KBM-7 (cell line): ENCODE data around the gene FIGN.

Experiments
- DNase-seq: peaks from one replicate; pipeline ENCODE4 v3.0.0-alpha.2; 2015
- in situ Hi-C: fragments of 300-500 bp; cut with MboI; formaldehyde crosslinking; loops from 2 replicates; pipeline ENCODE4 v1.14.3; 2020; ENCODE audit warnings: low sequenced_read_pairs, low pct_unique_long_range_greater_than_20kb, mixed read lengths

The FIGN gene

DNA sequence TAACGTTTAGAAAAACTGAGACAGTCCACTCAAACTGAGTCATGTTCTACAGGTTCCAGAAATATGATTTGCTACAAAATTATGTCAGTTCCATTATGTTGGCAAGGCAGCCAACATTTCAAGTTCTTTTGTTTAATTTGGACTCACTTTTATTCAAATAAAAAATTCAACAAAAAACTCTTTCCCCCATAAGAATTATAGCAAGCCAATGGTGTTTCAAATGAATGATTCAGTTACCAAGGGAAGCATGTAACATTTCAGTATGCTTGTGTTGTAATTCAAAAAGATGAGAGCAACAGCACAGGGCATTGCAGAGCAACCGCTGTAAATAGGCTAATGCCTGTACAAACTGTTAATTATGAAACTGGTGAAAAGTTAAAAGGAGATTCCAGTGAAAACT is 140.8 kb downstream of the FIGN start:
- no peak for DNase-seq
- in situ Hi-C loops: no loop called here

- in situ Hi-C loops: no loop called here
- no peak for DNase-seq
Measured at GRCh38 chr2:163594497-163594896, 141.3 kb downstream of the FIGN start.

- no peak for DNase-seq
- in situ Hi-C loops: no loop called here
Measured at GRCh38 chr2:163593982-163594381, 141.8 kb downstream of the FIGN start.

- in situ Hi-C loops: no loop called here
- DNase-seq: no peak
Measured at GRCh38 chr2:163592954-163593622, 142.7 kb downstream of the FIGN start.

- no peak for DNase-seq
- in situ Hi-C loops: no loop called here
Measured at GRCh38 chr2:163591461-163591860, 144.3 kb downstream of the FIGN start.

- in situ Hi-C loops: no loop called here
- no peak for DNase-seq
Measured at GRCh38 chr2:163580757-163581156, 155.1 kb downstream of the FIGN start.

DNA sequence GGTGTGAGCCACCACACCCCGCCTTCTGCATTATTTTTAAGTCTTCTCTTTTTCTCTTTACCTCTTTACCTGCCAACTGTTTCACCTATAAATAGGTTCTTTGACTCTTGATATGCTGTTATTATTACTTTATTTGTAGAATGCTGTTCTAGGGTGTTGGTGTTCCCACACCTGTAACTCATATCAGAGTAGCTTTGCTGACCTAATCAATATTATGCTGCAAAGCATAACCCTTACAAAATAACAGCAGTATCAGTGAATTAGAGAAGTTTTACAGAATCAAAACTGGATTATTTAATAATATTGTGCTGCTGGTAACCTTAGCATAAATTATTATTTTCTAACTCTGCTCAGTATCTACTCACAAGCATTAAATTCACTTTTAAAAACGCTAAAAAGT is 161.5 kb downstream of the FIGN start:
- in situ Hi-C loops: no loop called here
- no peak for DNase-seq

DNA sequence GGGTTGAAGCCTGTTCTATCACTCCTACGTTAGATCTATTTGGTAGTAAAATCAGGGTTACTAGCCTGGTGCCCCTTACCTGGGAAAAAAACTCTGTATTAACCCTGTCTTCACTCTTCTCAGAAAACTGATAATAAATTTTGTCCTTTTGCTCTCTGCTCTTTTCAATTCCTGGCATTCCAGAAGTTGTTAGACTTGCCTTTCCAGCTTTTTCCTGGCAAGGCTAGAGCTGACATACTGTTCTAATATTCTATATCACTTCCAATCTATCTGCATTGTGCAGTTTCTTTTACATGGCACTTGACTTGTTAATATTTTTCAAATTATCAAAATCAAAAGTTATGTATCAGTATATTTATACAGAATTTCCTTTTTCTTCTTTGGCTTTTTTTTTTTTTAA is 162.2 kb downstream of the FIGN start:
- DNase-seq: no peak
- in situ Hi-C loops: no loop called here

GRCh38 chr2:163572850-163573249 is 163.0 kb downstream of the FIGN start:
- DNase-seq: no peak
- in situ Hi-C loops: no loop called here

DNA sequence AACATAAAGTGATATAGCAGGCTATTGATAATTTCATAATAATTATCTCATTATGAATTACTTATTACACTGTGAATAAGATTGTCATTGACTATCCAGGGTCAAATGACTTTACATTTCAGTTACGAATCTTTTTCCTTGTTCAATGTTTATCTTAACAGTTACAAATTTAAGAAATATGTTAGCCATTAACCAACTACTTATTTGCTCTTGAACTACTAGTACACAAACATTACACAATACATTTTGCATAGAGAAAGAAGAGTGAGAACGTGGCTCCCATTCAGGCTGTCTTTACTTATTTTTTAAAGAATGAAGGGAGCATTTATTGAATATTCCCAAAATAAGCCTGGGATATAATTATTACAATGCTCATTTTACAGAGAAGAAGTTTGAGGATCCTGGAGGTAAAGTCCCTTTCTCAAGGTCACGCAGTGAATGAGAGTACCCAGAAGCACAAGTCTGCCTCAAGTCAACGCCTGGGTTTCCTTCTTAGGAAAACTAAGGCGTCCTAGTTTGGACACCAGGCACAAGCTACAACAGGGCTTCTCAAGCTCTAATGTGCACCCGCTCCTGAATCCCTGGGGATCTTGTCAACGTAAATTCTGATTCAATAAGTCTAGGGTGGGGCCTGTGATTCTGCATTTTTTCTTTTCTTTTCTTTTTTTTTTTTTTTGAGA is 164.2 kb downstream of the FIGN start:
- no peak for DNase-seq
- in situ Hi-C loops: no loop called here

GRCh38 chr2:163570391-163570790 is 165.4 kb downstream of the FIGN start:
- no peak for DNase-seq
- in situ Hi-C loops: no loop called here

DNA sequence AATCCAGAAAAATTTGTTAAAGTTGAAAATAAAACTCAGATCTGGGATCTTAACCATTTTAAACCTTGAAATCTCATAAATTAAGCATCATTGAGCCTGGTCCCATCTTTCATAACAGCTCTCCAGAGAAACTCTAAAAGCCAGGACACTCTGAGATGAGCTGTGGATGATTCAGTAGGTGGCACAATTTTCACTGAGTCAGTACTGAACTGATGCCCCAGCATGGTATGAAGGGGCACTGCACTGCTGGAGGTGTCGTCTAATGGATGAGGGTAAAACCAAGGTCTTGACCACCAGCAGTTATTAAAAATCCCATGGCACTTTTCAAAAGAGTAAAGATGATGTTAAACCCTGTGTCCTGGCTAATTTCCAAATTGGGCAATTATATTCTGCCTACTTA is 170.6 kb downstream of the FIGN start:
- in situ Hi-C loops: no loop called here
- no peak for DNase-seq

DNA sequence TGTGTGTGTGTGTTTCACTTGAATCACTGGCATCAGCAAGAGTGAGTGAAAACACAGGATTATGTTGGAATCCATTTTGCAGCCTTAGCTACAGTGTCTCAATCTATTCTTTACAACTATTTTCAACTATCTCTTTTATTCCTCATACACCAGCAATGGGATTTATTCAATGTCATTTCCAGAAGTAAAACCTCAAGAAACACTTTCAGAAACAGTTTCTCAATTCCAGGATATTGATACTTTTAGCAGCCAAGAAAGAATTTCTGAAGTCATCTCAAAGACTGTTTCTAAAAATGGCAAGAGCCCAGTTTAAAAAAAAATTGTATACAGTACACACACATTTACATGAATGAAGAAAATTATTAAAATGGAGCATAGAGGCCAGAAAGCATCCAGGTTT is 171.6 kb downstream of the FIGN start:
- in situ Hi-C loops: no loop called here
- no peak for DNase-seq

DNA sequence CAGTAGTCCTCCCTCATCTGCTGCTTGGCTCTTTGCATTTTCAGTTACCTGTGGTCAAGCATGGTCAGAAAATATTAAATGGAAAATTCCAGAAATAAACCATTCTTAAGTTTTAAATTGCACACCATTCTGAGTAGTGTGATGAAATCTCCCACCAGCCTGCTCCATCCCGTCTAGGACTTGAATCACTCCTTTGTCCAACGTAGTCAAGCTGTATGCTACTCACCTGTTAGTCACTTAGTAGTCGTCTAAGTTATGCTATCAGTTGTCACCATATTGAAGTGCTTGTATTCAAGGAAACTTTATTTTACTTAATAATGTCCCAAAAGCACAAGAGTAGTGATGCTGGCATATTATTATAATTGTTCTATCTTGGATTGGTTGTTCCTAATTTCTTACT is 172.5 kb downstream of the FIGN start:
- no peak for DNase-seq
- in situ Hi-C loops: no loop called here

DNA sequence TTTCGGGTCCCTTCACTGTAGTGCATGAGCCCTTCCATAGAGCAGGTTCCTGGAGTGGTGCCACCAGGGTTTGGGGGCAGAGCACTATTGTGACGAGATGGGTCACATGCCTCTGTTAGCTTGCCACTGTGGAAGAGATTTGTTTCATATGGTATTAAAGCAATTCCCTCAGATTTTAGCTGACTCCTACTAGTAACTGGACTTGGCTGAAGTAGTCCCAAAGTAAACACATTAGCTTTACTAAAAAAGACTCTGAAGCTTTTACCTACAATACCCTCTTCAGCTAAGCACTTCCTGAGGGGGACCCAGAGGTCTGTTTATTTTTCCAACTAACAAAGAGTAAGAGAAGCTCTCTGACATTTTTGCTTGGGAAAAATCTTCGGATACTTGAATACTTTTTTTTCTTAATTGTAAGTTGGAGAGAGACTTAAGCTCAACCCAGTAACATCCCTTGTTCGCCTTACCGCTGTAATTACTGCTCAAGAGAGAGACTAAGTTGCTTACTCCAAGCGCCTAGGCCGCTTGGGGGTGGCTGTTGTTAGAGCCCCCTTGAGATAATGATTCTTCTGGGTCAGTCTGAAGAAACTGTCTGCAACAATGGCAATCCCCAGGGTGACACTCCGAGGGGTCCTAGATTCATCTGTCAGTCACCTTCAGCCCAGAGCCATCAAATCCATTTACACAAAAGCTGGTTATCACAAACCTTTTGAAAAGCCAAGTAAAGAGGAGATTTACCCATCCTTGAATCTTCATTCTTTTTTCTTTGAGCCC is 177.4 kb downstream of the FIGN start:
- no peak for DNase-seq

GRCh38 chr2:163556511-163556910 is 179.3 kb downstream of the FIGN start:
- in situ Hi-C loops: no loop called here
- DNase-seq: no peak

More for the DNA sequence above, 177.4 kb downstream of the FIGN start:
- in situ Hi-C loops: no loop called here

- DNase-seq: no peak
- in situ Hi-C loops: no loop called here
Measured at GRCh38 chr2:163554864-163555263, 180.9 kb downstream of the FIGN start.

- no peak for DNase-seq
- in situ Hi-C loops: no loop called here
Measured at GRCh38 chr2:163553601-163554000, 182.2 kb downstream of the FIGN start.

- DNase-seq: no peak
- in situ Hi-C loops: no loop called here
Measured at GRCh38 chr2:163552758-163553157, 183.1 kb downstream of the FIGN start.

- in situ Hi-C loops: no loop called here
- DNase-seq: no peak
Measured at GRCh38 chr2:163551616-163552373, 184.0 kb downstream of the FIGN start.
